Measurements from ENCODE around the gene PLEKHA3.
A peak's percentile ranks its signal among the peaks of the same experiment; 100 is the strongest.

The PLEKHA3 gene

GRCh38 chr2:178513876-178514275 lies 33.6 kb downstream of the PLEKHA3 start:
- Histone ChIP-seq H4K91ac (ENCODE audit: low read length) (no peak overlapping the region), H3K9ac (ENCODE audit: low read length) (no peak overlapping the region), H3K4me1 (ENCODE audit: control insufficient read depth, insufficient read depth, low read depth, low read length) (peaks cover 2% of the 10 kb centered on the region), H2BK5ac (ENCODE audit: low read depth, low read length, poor library complexity, severe bottlenecking) (no peak overlapping the region), H2BK15ac (ENCODE audit: low read depth, poor library complexity, severe bottlenecking) (no peak overlapping the region), H2BK12ac (ENCODE audit: low read length in 2 of 2) (no peak overlapping the region), H3K9me3 (ENCODE audit: control insufficient read depth, low read length) (no peaks in the 10 kb centered on the region), H2AK5ac (ENCODE audit: low read length, severe bottlenecking) (no peak overlapping the region), H3K27ac (ENCODE audit: low read length, poor library complexity, severe bottlenecking) (no peak overlapping the region), H3K4me3 (ENCODE audit: insufficient read depth in 1 of 2, low read depth in 1 of 2, low read length in 2 of 2) (no peak overlapping the region), H3K14ac (ENCODE audit: low read length in 2 of 2) (no peak overlapping the region), H3K18ac (ENCODE audit: low read depth in 1 of 2, low read length in 2 of 2) (no peak overlapping the region), H2BK120ac (ENCODE audit: low read depth, low read length) (no peak overlapping the region), H4K8ac (ENCODE audit: low read length) (no peak overlapping the region), H3K4ac (ENCODE audit: low read depth in 1 of 2, low read length in 2 of 2) (no peak overlapping the region), H3K27me3 (ENCODE audit: control insufficient read depth in 1 of 2, insufficient read depth in 1 of 2, low read length in 2 of 2) (no peaks in the 10 kb centered on the region), H2AFZ (ENCODE audit: low read depth, low read length) (no peak overlapping the region), H3K4me2 (ENCODE audit: low read length, poor library complexity, severe bottlenecking) (no peak overlapping the region), H3K36me3 (ENCODE audit: control insufficient read depth in 1 of 2, insufficient read depth in 2 of 2, low read depth in 1 of 2, low read length in 2 of 2) (peaks cover 9 to 40% of the 10 kb centered on the region in 2 experiments), H3K79me1 (replicated peaks; ENCODE audit: low read length, poor library complexity, severe bottlenecking) (peaks cover 8% of the 10 kb centered on the region), H3K23ac (ENCODE audit: low read length in 2 of 2) (no peak overlapping the region)
- over 99% methylated on average over 4 of the region's 4 CpGs for WGBS
- no peak for DNase-seq

GRCh38 chr2:178514664-178515063 lies 34.4 kb downstream of the PLEKHA3 start:
- Histone ChIP-seq H2BK15ac (ENCODE audit: low read depth, poor library complexity, severe bottlenecking) (no peak overlapping the region), H3K4ac (ENCODE audit: low read depth in 1 of 2, low read length in 2 of 2) (no peak overlapping the region), H3K27ac (ENCODE audit: low read length, poor library complexity, severe bottlenecking) (peak overlapping the region; percentile 21), H3K4me3 (ENCODE audit: insufficient read depth in 1 of 2, low read depth in 1 of 2, low read length in 2 of 2) (no peak overlapping the region), H2AFZ (ENCODE audit: low read depth, low read length) (no peak overlapping the region), H3K9ac (ENCODE audit: low read length) (no peak overlapping the region), H3K4me1 (ENCODE audit: control insufficient read depth, insufficient read depth, low read depth, low read length) (peaks cover 2% of the 10 kb centered on the region), H2BK12ac (ENCODE audit: low read length in 2 of 2) (no peak overlapping the region), H3K18ac (ENCODE audit: low read depth in 1 of 2, low read length in 2 of 2) (no peak overlapping the region), H2AK5ac (ENCODE audit: low read length, severe bottlenecking) (no peak overlapping the region), H3K23ac (ENCODE audit: low read length in 2 of 2) (no peak overlapping the region), H2BK5ac (ENCODE audit: low read depth, low read length, poor library complexity, severe bottlenecking) (no peak overlapping the region), H3K27me3 (ENCODE audit: control insufficient read depth in 1 of 2, insufficient read depth in 1 of 2, low read length in 2 of 2) (no peaks in the 10 kb centered on the region), H2BK120ac (ENCODE audit: low read depth, low read length) (no peak overlapping the region), H3K79me1 (replicated peaks; ENCODE audit: low read length, poor library complexity, severe bottlenecking) (peaks cover 5% of the 10 kb centered on the region), H4K8ac (ENCODE audit: low read length) (no peak overlapping the region), H3K36me3 (ENCODE audit: control insufficient read depth in 1 of 2, insufficient read depth in 2 of 2, low read depth in 1 of 2, low read length in 2 of 2) (peaks cover 6 to 38% of the 10 kb centered on the region in 2 experiments), H3K4me2 (ENCODE audit: low read length, poor library complexity, severe bottlenecking) (no peak overlapping the region), H3K14ac (ENCODE audit: low read length in 2 of 2) (no peak overlapping the region), H3K9me3 (ENCODE audit: control insufficient read depth, low read length) (no peaks in the 10 kb centered on the region), H4K91ac (ENCODE audit: low read length) (no peak overlapping the region)
- no CpG with 5 or more reads among the region's 2 CpGs for WGBS
- peak; percentile 46 for DNase-seq

- Histone ChIP-seq H2AFZ (ENCODE audit: low read depth, low read length) (no peak overlapping the region), H2AK5ac (ENCODE audit: low read length, severe bottlenecking) (no peak overlapping the region), H3K4me1 (ENCODE audit: control insufficient read depth, insufficient read depth, low read depth, low read length) (peaks cover 2% of the 10 kb centered on the region), H2BK5ac (ENCODE audit: low read depth, low read length, poor library complexity, severe bottlenecking) (no peak overlapping the region), H3K4me3 (ENCODE audit: insufficient read depth in 1 of 2, low read depth in 1 of 2, low read length in 2 of 2) (no peak overlapping the region), H3K4ac (ENCODE audit: low read depth in 1 of 2, low read length in 2 of 2) (no peak overlapping the region), H3K36me3 (ENCODE audit: control insufficient read depth in 1 of 2, insufficient read depth in 2 of 2, low read depth in 1 of 2, low read length in 2 of 2) (peaks cover 3 to 18% of the 10 kb centered on the region in 2 experiments), H4K8ac (ENCODE audit: low read length) (no peak overlapping the region), H4K91ac (ENCODE audit: low read length) (no peak overlapping the region), H3K14ac (ENCODE audit: low read length in 2 of 2) (no peak overlapping the region), H3K79me1 (replicated peaks; ENCODE audit: low read length, poor library complexity, severe bottlenecking) (peaks cover 3% of the 10 kb centered on the region), H2BK12ac (ENCODE audit: low read length in 2 of 2) (no peak overlapping the region), H3K23ac (ENCODE audit: low read length in 2 of 2) (no peak overlapping the region), H3K4me2 (ENCODE audit: low read length, poor library complexity, severe bottlenecking) (no peak overlapping the region), H2BK120ac (ENCODE audit: low read depth, low read length) (no peak overlapping the region), H2BK15ac (ENCODE audit: low read depth, poor library complexity, severe bottlenecking) (no peak overlapping the region), H3K18ac (ENCODE audit: low read depth in 1 of 2, low read length in 2 of 2) (no peak overlapping the region), H3K9ac (ENCODE audit: low read length) (no peak overlapping the region), H3K9me3 (ENCODE audit: control insufficient read depth, low read length) (no peaks in the 10 kb centered on the region), H3K27ac (ENCODE audit: low read length, poor library complexity, severe bottlenecking) (no peak overlapping the region), H3K27me3 (ENCODE audit: control insufficient read depth in 1 of 2, insufficient read depth in 1 of 2, low read length in 2 of 2) (no peaks in the 10 kb centered on the region)
- 75% methylated on average over 1 of the region's 1 CpG for WGBS
- DNase-seq, result no peak
Observed at GRCh38 chr2:178517496-178517895, 37.2 kb downstream of the PLEKHA3 start.

- H2AFZ ChIP-seq (ENCODE audit: low read depth, low read length), result no peak overlapping the region
- no peak overlapping the region for H2AK5ac ChIP-seq (ENCODE audit: low read length, severe bottlenecking)
- peaks cover 2% of the 10 kb centered on the region for H3K4me1 ChIP-seq (ENCODE audit: control insufficient read depth, insufficient read depth, low read depth, low read length)
- 96% methylated on average over 10 of the region's 11 CpGs for WGBS
- no peaks in the 10 kb centered on the region for H3K27me3 ChIP-seq (ENCODE audit: control insufficient read depth in 1 of 2, insufficient read depth in 1 of 2, low read length in 2 of 2)
- H3K27ac ChIP-seq (ENCODE audit: low read length, poor library complexity, severe bottlenecking), result no peak overlapping the region
- H3K23ac ChIP-seq (ENCODE audit: low read length in 2 of 2), result no peak overlapping the region
- H4K8ac ChIP-seq (ENCODE audit: low read length), result no peak overlapping the region
- no peak overlapping the region for H2BK120ac ChIP-seq (ENCODE audit: low read depth, low read length)
- no peak overlapping the region for H2BK5ac ChIP-seq (ENCODE audit: low read depth, low read length, poor library complexity, severe bottlenecking)
- no peak for DNase-seq
- no peak overlapping the region for H3K4me3 ChIP-seq (ENCODE audit: insufficient read depth in 1 of 2, low read depth in 1 of 2, low read length in 2 of 2)
- no peak overlapping the region for H4K91ac ChIP-seq (ENCODE audit: low read length)
- H3K4ac ChIP-seq (ENCODE audit: low read depth in 1 of 2, low read length in 2 of 2), result no peak overlapping the region
- peaks cover 4% of the 10 kb centered on the region for H3K79me1 ChIP-seq (replicated peaks; ENCODE audit: low read length, poor library complexity, severe bottlenecking)
- H3K36me3 ChIP-seq (ENCODE audit: control insufficient read depth in 1 of 2, insufficient read depth in 2 of 2, low read depth in 1 of 2, low read length in 2 of 2), result peaks cover 3 to 15% of the 10 kb centered on the region in 2 experiments
- no peak overlapping the region for H2BK15ac ChIP-seq (ENCODE audit: low read depth, poor library complexity, severe bottlenecking)
- H3K4me2 ChIP-seq (ENCODE audit: low read length, poor library complexity, severe bottlenecking), result no peak overlapping the region
- no peaks in the 10 kb centered on the region for H3K9me3 ChIP-seq (ENCODE audit: control insufficient read depth, low read length)
- no peak overlapping the region for H3K18ac ChIP-seq (ENCODE audit: low read depth in 1 of 2, low read length in 2 of 2)
- H2BK12ac ChIP-seq (ENCODE audit: low read length in 2 of 2), result no peak overlapping the region
- no peak overlapping the region for H3K9ac ChIP-seq (ENCODE audit: low read length)
- no peak overlapping the region for H3K14ac ChIP-seq (ENCODE audit: low read length in 2 of 2)
Observed at GRCh38 chr2:178521304-178522150, 41.3 kb downstream of the PLEKHA3 start.
